Epidermal melanocyte (primary cell): ENCODE measurements around the gene SLBP.
A peak's percentile ranks its signal among the peaks of the same experiment; 100 is the strongest.
"Not testable (repeated sequence)": the region's sequence is repeated elsewhere in the genome, so short reads cannot be mapped to it uniquely, and the experiment has no call there.

ENCODE experiments used
- DNase-seq: peaks from one replicate; pipeline ENCODE4 v3.0.0; 2011; ENCODE audit warnings: low spot score; ENCODE audit not compliant: insufficient read length

The SLBP gene

DNA sequence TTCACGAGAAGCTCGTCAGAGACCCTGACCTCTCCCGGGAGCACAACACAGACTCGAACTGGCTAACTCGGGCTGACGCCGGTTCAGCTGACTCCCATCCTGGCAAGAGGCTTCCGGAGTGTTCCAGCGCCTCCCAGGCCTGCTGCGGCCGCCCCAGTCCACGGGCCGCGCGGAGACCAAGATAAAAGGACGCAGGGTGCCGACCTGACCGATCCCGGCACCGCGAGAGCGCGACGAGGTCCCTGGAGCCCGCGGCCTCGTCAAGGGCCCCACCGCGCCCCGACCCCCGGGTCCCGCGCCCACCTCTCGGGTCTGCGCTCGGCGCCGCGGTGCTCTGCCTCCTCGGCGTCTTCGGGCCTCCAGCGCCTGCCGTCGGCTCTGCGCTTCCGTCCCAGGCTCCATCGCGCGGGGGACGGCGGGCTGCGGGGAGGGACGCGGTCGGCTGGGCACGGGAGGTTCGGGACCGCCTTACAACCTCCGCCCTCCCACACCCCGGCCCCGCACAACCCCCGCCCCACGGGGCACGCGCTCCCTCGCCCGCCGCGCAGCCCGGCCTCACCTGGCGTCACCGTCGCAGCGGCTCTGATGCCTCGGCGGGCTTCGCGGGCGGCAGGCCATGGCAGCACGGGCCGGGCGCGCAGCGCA, 426 bp downstream of the SLBP start:
- DNase-seq = peak; percentile 46

DNA sequence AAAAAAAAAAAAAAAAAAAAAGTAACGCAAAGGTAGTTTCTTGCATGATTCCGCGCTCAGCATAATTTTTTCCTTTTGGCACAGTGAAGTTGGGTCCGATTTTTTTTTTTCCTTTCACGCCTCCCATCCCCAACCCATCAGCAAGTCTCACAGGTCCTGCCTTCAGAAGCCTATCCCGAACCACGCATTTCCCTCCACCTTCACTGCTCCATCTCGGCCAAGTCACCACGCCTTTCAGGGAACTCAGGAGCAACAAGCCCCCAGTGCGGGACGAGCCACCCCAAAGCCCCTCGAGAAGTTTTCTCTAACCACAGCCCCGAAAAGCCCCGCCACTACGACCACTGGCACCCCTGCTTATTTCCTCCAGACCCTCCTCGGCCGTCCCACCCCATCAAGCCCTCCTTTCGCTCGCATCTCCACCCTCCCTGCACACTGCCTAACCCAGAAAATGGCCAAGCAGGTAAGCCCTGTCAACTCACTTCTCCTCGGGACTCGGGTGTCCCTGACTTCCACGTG, 1.0 kb downstream of the SLBP start:
- no peak for DNase-seq

- DNase-seq = no peak
Measured at GRCh38 chr4:1708581-1708980, 3.5 kb downstream of the SLBP start.

DNA sequence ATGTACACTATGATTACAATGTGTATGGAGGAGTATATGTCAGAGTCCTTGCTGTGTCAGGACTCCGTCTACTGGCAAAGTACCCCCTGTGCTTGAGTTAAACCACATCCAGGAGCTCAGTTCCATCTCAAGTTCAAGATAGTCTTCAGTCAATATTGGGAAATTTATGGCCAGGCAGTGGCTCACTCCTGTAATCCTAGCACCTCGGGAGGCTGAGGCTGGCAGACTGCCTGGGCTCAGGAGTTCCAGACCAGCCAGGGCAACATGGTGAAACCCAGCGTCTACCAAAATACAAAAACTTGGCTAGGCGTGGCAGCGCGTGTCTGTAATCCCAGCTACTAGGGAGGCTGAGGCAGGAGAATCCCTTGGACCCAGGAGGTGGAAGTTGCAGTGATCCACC, 5.8 kb downstream of the SLBP start:
- no peak for DNase-seq

GRCh38 chr4:1705732-1706131, 6.4 kb downstream of the SLBP start:
- DNase-seq = no peak

DNA sequence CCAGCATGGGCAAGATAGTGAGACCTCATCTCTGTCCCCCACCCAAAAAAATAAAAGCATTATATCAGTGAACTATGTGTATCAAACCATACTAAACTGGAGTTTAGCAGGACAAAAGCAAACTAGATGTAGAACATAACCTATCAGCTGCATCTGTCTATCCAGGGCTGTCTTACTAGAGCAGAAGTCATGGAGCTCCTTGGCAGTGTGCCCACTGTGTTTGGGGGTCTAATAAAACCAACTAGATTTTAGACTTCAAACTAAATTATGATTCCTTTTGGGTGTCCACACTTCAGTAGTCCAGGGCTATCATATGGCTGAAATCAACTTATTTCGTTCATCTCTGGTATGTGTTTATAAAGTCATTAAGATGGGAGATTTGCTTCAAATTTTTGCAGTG, 8.3 kb downstream of the SLBP start:
- DNase-seq = no peak

GRCh38 chr4:1701671-1702070, 10.4 kb downstream of the SLBP start:
- DNase-seq = not testable (repeated sequence)

DNA sequence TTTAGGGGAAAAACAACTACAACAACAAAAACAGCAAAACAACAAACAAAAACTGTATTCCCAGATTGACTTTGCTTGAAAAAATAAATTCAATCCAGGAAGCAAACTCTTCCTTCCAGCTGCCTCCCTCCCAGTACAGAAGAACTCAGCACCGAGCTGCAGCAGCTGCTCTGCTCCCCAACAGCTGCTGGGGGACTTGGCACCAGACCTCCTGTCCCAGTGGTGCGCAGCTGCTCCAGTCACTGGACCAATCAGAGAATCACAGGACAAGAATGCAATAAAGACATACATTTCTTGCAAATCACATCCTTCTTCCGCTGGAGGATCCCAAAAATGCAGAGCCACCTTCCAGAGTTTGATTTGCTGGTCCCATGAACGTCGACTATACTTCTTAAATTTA, 16.2 kb downstream of the SLBP start:
- DNase-seq = no peak

- DNase-seq = peak; percentile 57
Measured at GRCh38 chr4:1693131-1693896, 18.8 kb downstream of the SLBP start.

GRCh38 chr4:1691737-1692373, 20.3 kb downstream of the SLBP start:
- DNase-seq = no peak

DNA sequence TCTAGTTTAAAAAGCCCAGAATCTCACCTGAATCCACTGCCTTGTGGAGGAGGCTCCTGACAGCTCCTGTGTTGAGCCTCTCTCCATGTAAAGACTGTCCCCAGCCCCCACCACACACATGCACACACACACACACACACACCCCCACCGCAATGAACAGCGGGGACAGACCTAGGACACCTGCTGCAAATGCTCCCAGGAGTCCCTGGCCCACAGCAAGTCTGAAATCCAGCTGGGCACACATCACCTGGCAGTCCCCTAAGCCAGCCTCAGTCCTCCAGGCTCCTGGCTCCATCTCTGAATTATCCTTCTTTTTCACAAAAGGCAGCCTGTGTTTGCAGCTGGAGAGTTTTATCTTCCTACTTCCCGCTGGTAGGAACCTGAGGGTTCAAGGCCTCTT, 21.4 kb downstream of the SLBP start:
- no peak for DNase-seq

- DNase-seq = no peak
Measured at GRCh38 chr4:1686440-1687036, 25.6 kb downstream of the SLBP start.

DNA sequence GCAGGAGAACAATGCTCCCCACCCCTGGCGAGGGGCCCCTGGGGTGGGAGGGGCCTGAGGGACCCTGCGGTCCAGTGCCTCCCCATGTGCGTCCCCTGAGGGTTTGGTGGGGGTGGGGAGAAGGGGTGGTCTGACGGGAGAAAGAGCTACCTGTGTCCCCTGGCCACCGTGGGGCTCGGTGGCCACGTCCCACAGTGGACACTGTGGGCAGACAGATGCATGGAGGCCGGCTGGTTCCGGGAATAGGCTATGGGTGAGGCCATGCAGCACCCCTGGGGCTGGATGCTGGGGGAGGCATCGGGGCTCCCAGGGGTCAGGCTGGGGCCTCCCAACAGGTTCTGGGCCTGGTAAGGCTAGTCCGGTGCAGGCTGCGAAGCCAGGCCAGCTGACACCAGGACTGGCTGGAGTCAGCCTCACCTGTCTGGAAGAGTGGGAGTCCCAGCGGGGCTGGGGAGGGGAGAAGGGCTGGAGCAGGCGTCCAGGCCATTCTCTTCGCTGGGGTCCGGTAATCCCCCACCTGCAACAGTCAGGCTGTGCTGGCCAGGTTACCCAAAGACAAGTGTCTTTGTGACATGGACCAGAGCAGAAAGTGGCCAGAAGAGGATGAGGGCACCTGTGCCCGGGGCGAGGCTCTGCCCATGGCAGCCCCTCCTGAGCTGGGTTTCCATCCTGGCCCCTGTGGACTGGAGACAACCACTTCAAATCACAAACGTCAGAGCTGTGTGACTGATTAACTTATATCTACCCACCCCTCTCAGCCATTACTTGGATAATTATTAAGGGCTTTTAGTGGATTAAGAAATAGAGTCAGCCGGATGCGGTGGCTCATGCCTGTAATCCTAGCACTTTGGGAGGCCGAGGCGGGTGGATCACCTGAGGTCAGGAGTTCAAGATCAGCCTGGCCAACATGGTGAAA, 26.6 kb downstream of the SLBP start:
- DNase-seq = no peak

GRCh38 chr4:1684506-1685234, 27.4 kb downstream of the SLBP start:
- no peak for DNase-seq

- peak; percentile 68 for DNase-seq
Measured at GRCh38 chr4:1683736-1684505, 28.2 kb downstream of the SLBP start, which contains the start of gene FAM53A. TSS of gene FAM53A (minus strand) at chr4:1684313. CDS start at chr4:1668741, 15,572 bp downstream.

GRCh38 chr4:1683261-1683735, 28.8 kb downstream of the SLBP start:
- no peak for DNase-seq

- no peak for DNase-seq
Measured at GRCh38 chr4:1682860-1683259, 29.3 kb downstream of the SLBP start.

GRCh38 chr4:1678244-1678643, 33.9 kb downstream of the SLBP start:
- no peak for DNase-seq
